ENCODE results near the gene LINC00237.

Gene LINC00237

GRCh38 chr20:21106171-21107017, at the start of gene LINC00237:
Gene LINC00237, minus strand, starts transcription at chr20:21106358.
- no peak for TF ChIP-seq CTCF (IDR thresholded peaks at IDR 0.05; ENCODE audit: control insufficient read depth, extremely low read depth, insufficient read depth)
- H3K4me3 ChIP-seq (ENCODE audit: low read depth, low read length): no peak within 1 kb of the TSS
- no peak for DNase-seq (ENCODE audit: low read depth)

- no peak for DNase-seq (ENCODE audit: low read depth)
- no peak overlapping the region for H3K4me3 ChIP-seq (ENCODE audit: low read depth, low read length)
- TF ChIP-seq CTCF (IDR thresholded peaks at IDR 0.05; ENCODE audit: control insufficient read depth, extremely low read depth, insufficient read depth): no peak
Observed at GRCh38 chr20:21155268-21155667, 49.1 kb upstream of the LINC00237 start.

- H3K4me3 ChIP-seq (ENCODE audit: low read depth, low read length): no peak overlapping the region
- no peak for TF ChIP-seq CTCF (IDR thresholded peaks at IDR 0.05; ENCODE audit: control insufficient read depth, extremely low read depth, insufficient read depth)
- peak; percentile 54 for DNase-seq (ENCODE audit: low read depth)
Observed at GRCh38 chr20:21154692-21155091, 48.5 kb upstream of the LINC00237 start.

GRCh38 chr20:21151791-21152190, 45.6 kb upstream of the LINC00237 start:
- no peak overlapping the region for H3K4me3 ChIP-seq (ENCODE audit: low read depth, low read length)
- no peak for TF ChIP-seq CTCF (IDR thresholded peaks at IDR 0.05; ENCODE audit: control insufficient read depth, extremely low read depth, insufficient read depth)
- DNase-seq (ENCODE audit: low read depth): no peak

GRCh38 chr20:21149344-21149743, 43.2 kb upstream of the LINC00237 start:
- no peak for TF ChIP-seq CTCF (IDR thresholded peaks at IDR 0.05; ENCODE audit: control insufficient read depth, extremely low read depth, insufficient read depth)
- no peak for DNase-seq (ENCODE audit: low read depth)
- H3K4me3 ChIP-seq (ENCODE audit: low read depth, low read length): no peak overlapping the region

GRCh38 chr20:21147593-21147992, 41.4 kb upstream of the LINC00237 start:
- no peak for TF ChIP-seq CTCF (IDR thresholded peaks at IDR 0.05; ENCODE audit: control insufficient read depth, extremely low read depth, insufficient read depth)
- DNase-seq (ENCODE audit: low read depth): no peak
- no peak overlapping the region for H3K4me3 ChIP-seq (ENCODE audit: low read depth, low read length)

- no peak overlapping the region for H3K4me3 ChIP-seq (ENCODE audit: low read depth, low read length)
- DNase-seq (ENCODE audit: low read depth): no peak
Observed at GRCh38 chr20:21146215-21146614, 40.1 kb upstream of the LINC00237 start.

More at GRCh38 chr20:21146215-21146614, 40.1 kb upstream of the LINC00237 start:
- no peak for TF ChIP-seq CTCF (IDR thresholded peaks at IDR 0.05; ENCODE audit: control insufficient read depth, extremely low read depth, insufficient read depth)

Data from LNCaP clone FGC (cell line).